NCI-H1105 (cell line): Measurements from ENCODE around the gene GARIN3.
"Not testable (repeated sequence)": the region's sequence is repeated elsewhere in the genome, so short reads cannot be mapped to it uniquely, and the experiment has no call there.

Experiments used
- DNase-seq: peaks from one replicate; lab custom pipeline; 2025; lab: John Stamatoyannopoulos, UW

Gene GARIN3

GRCh38 chr5:157166214-157167213, at the start of gene GARIN3:
Gene GARIN3, minus strand, starts transcription at chr5:157166264. Its CDS starts 96 bp downstream, at chr5:157166168.
- DNase-seq, result no peak

DNA sequence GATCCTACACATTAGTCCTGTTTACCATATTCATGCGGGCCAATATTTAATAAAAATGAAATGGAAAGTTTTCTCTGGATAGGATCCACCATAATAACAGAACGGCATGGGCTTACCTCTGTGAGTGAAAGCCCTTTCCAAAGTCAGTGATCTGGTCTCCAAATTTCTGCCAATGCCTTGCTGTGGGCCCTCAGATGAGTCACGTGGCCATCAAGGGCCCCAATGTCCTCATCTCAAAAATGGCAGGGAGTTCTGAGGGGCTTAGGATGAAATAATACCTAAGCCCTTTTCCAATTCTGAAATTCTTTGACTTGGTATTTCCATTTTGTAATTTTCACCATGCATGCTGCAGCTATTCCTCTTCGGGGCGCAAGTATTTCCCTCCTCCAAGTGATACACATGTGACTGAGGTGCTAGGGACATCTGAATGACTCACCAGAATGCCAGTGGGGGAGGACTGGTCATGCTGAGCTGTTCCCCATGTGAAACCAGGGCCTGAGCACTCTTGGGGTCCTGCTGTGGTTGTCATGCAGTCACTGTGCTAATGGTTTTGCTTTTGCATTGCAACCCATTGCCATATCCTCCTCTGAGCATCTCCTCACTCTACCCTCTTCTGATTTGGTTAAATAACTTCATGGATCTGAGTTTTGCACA, 49.6 kb upstream of the GARIN3 start:
- no peak for DNase-seq

- DNase-seq, result no peak
Observed at GRCh38 chr5:157214861-157215513, 48.9 kb upstream of the GARIN3 start.

DNA sequence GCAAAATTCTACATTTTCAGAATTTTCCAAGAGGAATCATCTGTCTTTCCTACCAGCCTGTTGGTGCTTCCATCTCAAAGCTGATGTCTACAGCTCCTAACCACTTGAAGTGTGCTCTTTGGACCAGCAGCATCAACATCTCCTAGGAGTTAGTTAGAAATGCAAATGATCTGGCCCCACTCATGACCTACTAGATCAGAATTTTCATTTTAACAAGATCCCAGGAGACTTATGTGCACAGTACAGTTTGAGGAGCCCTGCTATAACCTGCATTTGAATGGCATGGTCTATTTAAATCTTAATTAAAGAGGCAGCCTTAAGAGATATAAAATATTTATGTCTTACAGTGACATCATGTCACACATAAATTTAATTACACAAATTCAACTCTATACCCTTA, 48.4 kb upstream of the GARIN3 start:
- no peak for DNase-seq

DNA sequence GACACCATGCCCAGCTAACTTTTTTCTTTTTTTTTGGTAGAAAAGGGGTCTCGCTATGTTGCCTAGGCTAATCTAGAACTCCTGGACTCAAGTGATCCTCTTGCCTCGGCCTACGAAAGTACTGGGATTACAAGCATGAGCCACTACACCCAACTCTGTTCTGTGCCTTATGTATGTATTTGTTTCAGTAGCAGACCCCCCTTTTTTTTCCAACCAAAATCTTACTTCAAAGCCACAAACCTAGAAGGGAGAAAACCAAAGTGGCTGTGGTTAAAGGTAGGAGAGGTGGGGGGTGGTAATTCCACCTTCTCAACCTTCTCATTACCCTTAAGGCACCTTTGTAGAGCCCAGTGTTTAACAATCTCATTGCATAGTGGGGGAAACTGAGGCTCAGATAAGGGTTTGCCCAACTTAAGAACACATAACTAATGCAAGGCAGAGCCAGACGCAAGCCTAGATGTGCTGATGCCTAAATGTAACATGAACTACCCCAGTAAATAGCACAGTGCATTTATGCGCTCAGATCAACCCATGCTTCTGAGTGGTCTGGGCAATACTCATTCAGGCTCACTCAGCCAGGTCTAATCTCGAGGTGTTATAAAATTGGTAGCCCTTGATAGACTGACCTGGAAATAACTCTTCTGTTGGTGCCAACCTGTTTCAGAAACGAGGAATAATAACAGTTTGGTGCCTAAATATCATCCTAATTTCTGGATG, 47.6 kb upstream of the GARIN3 start:
- DNase-seq, result no peak

- DNase-seq, result no peak
Observed at GRCh38 chr5:157212307-157212706, 46.2 kb upstream of the GARIN3 start.

DNA sequence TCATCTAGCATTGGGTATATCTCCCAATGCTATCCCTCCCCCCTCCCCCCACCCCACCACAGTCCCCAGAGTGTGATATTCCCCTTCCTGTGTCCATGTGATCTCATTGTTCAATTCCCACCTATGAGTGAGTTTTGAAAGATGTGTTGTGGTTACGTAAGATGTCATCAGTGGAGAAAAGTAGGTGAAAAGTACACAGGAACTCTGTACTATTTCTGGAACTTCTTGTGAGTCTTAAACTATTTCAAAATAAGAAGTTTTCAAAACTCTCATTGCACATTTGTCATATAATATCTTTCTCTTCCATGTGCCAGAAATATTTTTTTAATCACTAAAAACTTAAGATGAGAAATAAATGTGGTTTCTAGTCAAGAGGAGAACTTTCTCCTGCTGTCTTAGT, 44.6 kb upstream of the GARIN3 start:
- DNase-seq, result not testable (repeated sequence)

DNA sequence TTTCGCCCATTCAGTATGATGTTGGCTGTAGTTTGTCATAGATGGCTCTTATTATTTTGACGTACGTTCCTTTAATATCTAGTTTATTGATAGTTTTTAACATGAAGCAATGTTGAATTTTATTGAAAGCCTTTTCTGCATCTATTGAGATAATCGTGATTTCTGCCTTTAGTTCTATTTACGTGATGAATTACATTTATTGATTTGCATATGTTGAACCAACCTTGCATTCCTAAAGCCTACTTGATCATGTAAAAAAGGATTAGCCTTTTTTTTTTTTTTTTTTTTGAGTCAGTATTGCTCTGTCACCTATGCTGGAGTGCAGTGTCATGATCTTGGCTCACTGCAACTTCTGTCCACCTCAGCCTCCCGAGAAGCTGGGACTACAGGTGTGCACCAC, 39.6 kb upstream of the GARIN3 start:
- DNase-seq, result no peak

DNA sequence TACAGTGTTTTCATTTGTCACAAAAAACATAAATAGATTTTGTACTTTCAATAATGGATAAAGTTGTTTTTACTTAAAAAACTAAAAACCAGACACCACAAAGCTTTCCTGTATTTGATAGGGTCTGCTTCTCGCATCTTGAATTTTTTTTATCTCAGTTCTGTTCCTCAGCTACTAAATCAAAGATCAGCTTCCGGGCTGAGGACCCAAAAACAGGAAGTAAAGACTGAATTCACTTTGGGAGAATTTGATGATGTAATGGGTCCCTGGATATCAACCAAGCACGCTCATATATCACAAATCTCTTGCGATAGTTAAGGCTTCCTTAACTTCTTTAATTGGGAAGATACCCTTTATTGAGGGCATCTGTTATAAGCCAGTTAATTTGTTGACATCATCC, 38.7 kb upstream of the GARIN3 start:
- no peak for DNase-seq

- no peak for DNase-seq
Observed at GRCh38 chr5:157203417-157203816, 37.4 kb upstream of the GARIN3 start.

DNA sequence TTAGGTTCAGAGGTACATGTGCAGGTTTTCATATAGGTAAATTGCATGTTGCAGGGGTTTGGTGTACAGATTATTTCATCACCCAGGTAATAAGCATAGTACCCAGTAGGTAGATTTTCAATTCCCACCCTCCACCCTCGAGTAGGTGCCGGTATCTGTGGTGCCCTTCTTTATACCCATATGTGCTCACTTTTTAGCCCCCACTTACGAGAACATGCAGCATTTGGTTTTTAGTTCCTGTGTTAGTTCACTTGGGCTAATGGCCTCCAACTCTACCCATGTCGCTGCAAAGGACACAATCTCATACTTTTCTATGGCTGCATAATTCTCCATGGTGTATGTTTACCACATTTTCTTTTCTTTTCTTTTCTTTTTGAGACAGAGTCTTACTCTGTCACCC, 35.8 kb upstream of the GARIN3 start:
- DNase-seq, result no peak

- no peak for DNase-seq
Observed at GRCh38 chr5:157198277-157198986, 32.4 kb upstream of the GARIN3 start.

GRCh38 chr5:157197086-157197485, 31.0 kb upstream of the GARIN3 start:
- no peak for DNase-seq

DNA sequence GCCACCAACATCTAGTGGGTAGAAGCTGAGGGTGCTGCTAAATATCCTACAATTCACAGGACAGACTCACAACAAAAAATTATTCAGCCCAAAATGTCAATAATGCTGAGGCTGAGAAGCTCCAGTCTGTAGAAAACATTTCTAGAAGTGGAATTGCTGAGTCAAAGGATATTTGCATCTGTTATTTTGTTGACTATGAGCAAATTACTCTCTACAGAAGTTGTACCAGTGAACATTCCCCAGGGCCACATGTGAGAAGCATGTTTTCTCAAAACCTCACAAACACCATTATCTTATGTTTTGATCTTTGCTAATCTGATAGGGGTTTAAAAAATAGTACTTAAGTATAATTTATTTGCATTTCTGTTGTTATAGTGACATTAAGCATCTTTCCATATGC, 30.0 kb upstream of the GARIN3 start:
- no peak for DNase-seq

DNA sequence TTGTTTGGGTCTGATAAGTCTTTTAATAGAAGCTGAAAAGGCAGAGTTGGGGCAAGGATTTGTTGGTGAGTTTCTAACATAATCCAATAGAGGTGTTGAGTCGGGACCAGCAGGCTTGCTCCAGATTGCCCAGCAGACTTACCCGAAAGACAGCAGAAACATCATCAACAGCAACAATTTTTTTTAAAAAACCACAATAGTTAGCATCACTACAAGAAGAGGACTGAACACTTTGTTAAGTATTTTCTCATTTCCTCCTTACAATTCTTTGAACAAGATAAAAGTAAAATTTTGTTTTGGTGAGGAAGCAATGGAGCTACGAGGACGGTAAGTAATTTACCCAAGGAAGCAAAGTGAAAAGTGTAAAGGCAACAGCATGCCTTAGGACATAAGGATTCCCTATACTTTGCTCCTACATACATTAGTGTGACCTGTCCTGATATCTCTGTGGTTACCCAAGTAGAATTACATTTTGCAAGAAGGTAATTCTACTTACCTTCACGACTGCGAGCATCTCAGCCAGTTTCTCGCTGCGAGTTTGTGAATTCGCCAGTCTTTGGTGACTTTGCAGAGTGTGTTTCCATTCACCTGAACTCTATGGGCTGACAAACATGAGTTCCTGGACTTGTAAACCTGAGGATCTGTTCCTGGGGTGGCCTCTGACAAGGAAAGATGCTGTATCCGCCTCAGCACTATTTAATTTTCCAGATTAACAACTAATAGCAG, 27.8 kb upstream of the GARIN3 start:
- no peak for DNase-seq

GRCh38 chr5:157189223-157189622, 23.2 kb upstream of the GARIN3 start:
- DNase-seq, result no peak

- no peak for DNase-seq
Observed at GRCh38 chr5:157188270-157188669, 22.2 kb upstream of the GARIN3 start.

DNA sequence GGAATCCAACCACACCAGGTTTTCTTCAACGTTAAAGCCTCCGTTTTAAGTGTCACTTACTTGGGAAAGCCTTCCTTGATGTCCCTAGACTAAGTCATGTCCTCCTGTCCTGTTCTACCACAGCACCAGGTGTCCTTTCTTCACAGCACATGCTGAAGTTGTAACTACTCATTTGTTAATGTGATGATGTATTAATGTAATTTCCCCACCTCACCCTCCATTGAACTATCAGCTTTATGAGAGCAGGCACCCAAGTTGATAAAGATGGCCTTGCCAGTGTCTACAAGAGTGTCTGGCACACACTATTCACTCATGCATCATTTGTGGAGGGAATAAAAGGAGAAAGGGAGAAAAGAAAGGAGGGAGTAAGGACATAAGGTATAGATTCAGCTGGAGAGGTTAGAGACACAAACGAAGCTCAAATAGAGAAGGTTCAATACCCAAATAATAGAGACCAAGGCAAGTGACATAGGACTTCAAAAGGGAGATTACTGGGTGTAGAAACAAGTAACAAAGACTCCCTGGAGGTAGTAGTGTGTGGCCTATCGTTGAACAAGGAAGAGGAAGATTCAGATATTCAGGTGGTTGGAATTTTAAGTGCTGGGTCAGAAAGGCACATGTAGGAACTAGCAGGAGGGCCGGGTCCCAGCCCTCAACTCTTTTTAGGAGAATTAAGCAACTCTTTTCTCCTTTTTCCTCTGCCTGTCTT, 21.1 kb upstream of the GARIN3 start:
- no peak for DNase-seq

DNA sequence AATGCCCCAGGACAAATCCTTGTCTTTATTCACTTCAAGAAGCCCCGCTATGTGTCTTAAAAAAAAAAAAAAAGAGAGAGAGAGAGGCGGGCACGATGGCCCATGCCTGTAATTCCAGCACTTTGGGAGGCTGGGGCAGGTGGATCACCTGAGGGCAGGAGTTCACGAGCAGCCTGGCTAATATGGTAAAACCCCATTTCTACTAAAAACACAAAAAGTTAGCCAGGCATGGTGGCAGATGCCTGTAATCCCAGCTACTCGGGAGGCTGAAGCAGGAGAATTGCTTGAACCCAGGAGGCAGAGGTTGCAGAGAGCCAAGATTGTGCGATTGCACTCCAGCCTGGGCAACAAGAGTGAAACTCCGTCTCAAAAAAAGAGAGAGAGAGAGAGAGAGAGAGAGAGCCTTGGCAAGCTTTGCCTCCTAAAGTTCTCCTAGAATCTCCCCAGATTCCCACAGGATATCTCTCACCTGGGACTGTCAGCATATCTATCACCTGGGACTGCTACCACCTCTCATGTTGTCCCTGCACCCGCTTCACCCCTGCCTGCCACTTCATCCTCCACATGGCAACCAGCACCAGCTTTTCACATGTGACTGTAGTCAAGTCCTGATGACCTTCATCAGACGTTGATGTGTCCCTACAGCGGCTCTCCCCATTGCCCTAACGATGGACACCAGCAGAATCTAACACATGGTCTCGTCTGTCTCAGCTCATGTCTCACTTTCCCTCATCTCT, 20.4 kb upstream of the GARIN3 start:
- no peak for DNase-seq
